H1 (cell line): ENCODE results near the gene ELFN2. TPM values are rescaled to one million over a fixed set of nuclear protein-coding genes. Genes with fewer than 3 reads are reported as not detected.

Experiments used
- CTCF ChIA-PET: fragments of 300-600 bp; sonication (Branson Sonifier 250); formaldehyde crosslinking; loops from one replicate; lab custom pipeline; 2021; ENCODE audit not compliant: partially characterized antibody; lab: Charles Lee
- POLR2A ChIA-PET: fragments of 300-600 bp; sonication (Branson Sonifier 250); formaldehyde crosslinking; loops from one replicate; lab custom pipeline; 2021; ENCODE audit warnings: inconsistent platforms; ENCODE audit not compliant: partially characterized antibody; lab: Charles Lee
- DNase-seq, 2 experiments: peaks; one replicate each; pipeline versions ENCODE4 v3.0.0 to v3.0.0-alpha.2; 2010 to 2022; ENCODE audit warnings: low spot score in 2 of 2, low read depth in 1 of 2, mixed read lengths in 1 of 2
- FAIRE-seq: peaks from 2 replicates; lab custom pipeline; 2011; peaks lifted over from hg19 to GRCh38; lab: Jason Lieb, UNC
- H2AFZ ChIP-seq: 2 replicates; pipeline ENCODE4 v1.8.1; 2012; ENCODE audit warnings: low read length, inconsistent platforms
- H2AK5ac ChIP-seq: 2 replicates; pipeline ENCODE4 v1.6.1; 2013; ENCODE audit warnings: low read depth, low read length
- H2BK120ac ChIP-seq: replicated peaks from 2 replicates; pipeline ENCODE3; 2013; ENCODE audit warnings: low read depth, low read length, inconsistent platforms
- H2BK12ac ChIP-seq: 2 replicates; pipeline ENCODE4 v1.6.1; 2013; ENCODE audit warnings: low read depth, low read length
- H2BK15ac ChIP-seq: 2 replicates; pipeline ENCODE4 v1.6.1; 2013; ENCODE audit warnings: low read length
- H2BK20ac ChIP-seq: 2 replicates; pipeline ENCODE4 v1.6.1; 2013; ENCODE audit warnings: low read length
- H2BK5ac ChIP-seq: 2 replicates; pipeline ENCODE4 v1.6.1; 2013; ENCODE audit warnings: low read depth, low read length
- H3K14ac ChIP-seq: 2 replicates; pipeline ENCODE4 v1.6.1; 2013; ENCODE audit warnings: inconsistent platforms; ENCODE audit not compliant: insufficient read length
- H3K18ac ChIP-seq: 2 replicates; pipeline ENCODE4 v1.6.1; 2013; ENCODE audit warnings: low read length; ENCODE audit errors: extremely low read depth
- H3K23ac ChIP-seq: 2 replicates; pipeline ENCODE4 v1.6.1; 2013; ENCODE audit warnings: inconsistent platforms; ENCODE audit not compliant: insufficient read length
- H3K23me2 ChIP-seq: 2 replicates; pipeline ENCODE4 v1.6.1; 2013; ENCODE audit warnings: low read depth, low read length
- H3K27ac ChIP-seq: 2 replicates; pipeline ENCODE4 v1.6.1; 2011; ENCODE audit warnings: low read depth, low read length, inconsistent platforms
- H3K27me3 ChIP-seq, 4 experiments: replicated peaks in 1 of 4; 1 replicate in 1 of 4; 2 replicates in 3 of 4; pipeline versions ENCODE4 v1.6.1 to v1.8.1; 2011 to 2013; ENCODE audit warnings: low read length in 3 of 4, mild to moderate bottlenecking in 3 of 4, inconsistent platforms in 2 of 4, mixed read lengths in 2 of 4, moderate library complexity in 1 of 4; ENCODE audit not compliant: control insufficient read depth in 3 of 4, insufficient read depth in 3 of 4; ENCODE audit errors: extremely low read depth in 1 of 4
- H3K36me3 ChIP-seq, 4 experiments: 2 replicates each; pipeline versions ENCODE4 v1.6.1 to v1.8.1; 2011 to 2013; ENCODE audit warnings: mild to moderate bottlenecking in 4 of 4, low read length in 3 of 4, moderate library complexity in 2 of 4, control low read depth in 1 of 4, inconsistent platforms in 1 of 4; ENCODE audit not compliant: insufficient read depth in 4 of 4, control insufficient read depth in 2 of 4
- H3K4ac ChIP-seq: replicated peaks from 2 replicates; pipeline ENCODE3; 2013; ENCODE audit warnings: low read length, low read depth, mixed read lengths, inconsistent platforms; ENCODE audit not compliant: insufficient read length
- H3K4me1 ChIP-seq, 4 experiments: replicated peaks in 1 of 4; 1 replicate in 1 of 4; 2 replicates in 3 of 4; pipeline versions ENCODE4 v1.6.1 to v1.8.1; 2011 to 2013; ENCODE audit warnings: low read length in 3 of 4, inconsistent platforms in 2 of 4, mixed read lengths in 1 of 4; ENCODE audit not compliant: insufficient read depth in 4 of 4, control insufficient read depth in 3 of 4
- H3K4me2 ChIP-seq, 2 experiments: 2 replicates each; pipeline versions ENCODE4 v1.6.1 to v1.8.1; 2011 to 2013; ENCODE audit warnings: low read depth in 2 of 2, low read length in 2 of 2, control low read depth in 1 of 2, inconsistent platforms in 1 of 2, mild to moderate bottlenecking in 1 of 2; ENCODE audit not compliant: insufficient read depth in 1 of 2
- H3K4me3 ChIP-seq, 4 experiments: fragments of 200-600, 300-600 bp in 1 of 4; sonication (generic), shearing (Covaris generic), sonication (Bioruptor Twin) in 1 of 4; 2 replicates each; pipeline versions ENCODE4 v1.5.1 to v1.8.1; 2011 to 2016; ENCODE audit warnings: low read length in 4 of 4, low read depth in 3 of 4, control low read depth in 2 of 4, inconsistent platforms in 2 of 4, mild to moderate bottlenecking in 2 of 4, mixed read lengths in 1 of 4, moderate library complexity in 1 of 4; ENCODE audit not compliant: insufficient read depth in 2 of 4; ENCODE audit errors: extremely low read depth in 1 of 4
- H3K56ac ChIP-seq: replicated peaks from 2 replicates; pipeline ENCODE3; 2013; ENCODE audit warnings: low read depth, mild to moderate bottlenecking, mixed read lengths, low read length, inconsistent platforms; ENCODE audit not compliant: insufficient read length
- H3K79me1 ChIP-seq: 2 replicates; pipeline ENCODE4 v1.6.1; 2013; ENCODE audit warnings: low read depth, low read length, control low read depth
- H3K79me2 ChIP-seq, 2 experiments: 2 replicates each; pipeline versions ENCODE4 v1.6.1 to v1.8.1; 2012 to 2013; ENCODE audit warnings: low read length in 2 of 2, mild to moderate bottlenecking in 2 of 2, inconsistent platforms in 1 of 2; ENCODE audit not compliant: insufficient read depth in 2 of 2, control insufficient read depth in 1 of 2
- H3K9ac ChIP-seq, 4 experiments: replicated peaks in 1 of 4; 1 replicate in 1 of 4; 2 replicates in 3 of 4; pipeline versions ENCODE4 v1.6.1 to v1.8.1; 2011 to 2013; ENCODE audit warnings: low read depth in 3 of 4, low read length in 3 of 4, control low read depth in 2 of 4, mild to moderate bottlenecking in 2 of 4, moderate library complexity in 2 of 4, inconsistent platforms in 1 of 4; ENCODE audit errors: extremely low read depth in 1 of 4
- H3K9me3 ChIP-seq, 2 experiments: 2 replicates each; pipeline versions ENCODE4 v1.6.1 to v1.8.1; 2012 to 2013; ENCODE audit warnings: mild to moderate bottlenecking in 2 of 2, moderate library complexity in 2 of 2, control low read depth in 1 of 2, inconsistent platforms in 1 of 2, low read depth in 1 of 2, low read length in 1 of 2, mixed read lengths in 1 of 2; ENCODE audit not compliant: insufficient read depth in 2 of 2
- H4K20me1 ChIP-seq, 2 experiments: replicated peaks in 1 of 2; 2 replicates each; pipeline versions ENCODE3 to v1.8.1; 2011 to 2013; ENCODE audit warnings: inconsistent platforms in 2 of 2, low read length in 2 of 2, mild to moderate bottlenecking in 1 of 2; ENCODE audit not compliant: insufficient read depth in 2 of 2, control insufficient read depth in 1 of 2
- H4K5ac ChIP-seq: 2 replicates; pipeline ENCODE4 v1.6.1; 2013; ENCODE audit warnings: low read length, low read depth, mixed read lengths, inconsistent platforms; ENCODE audit not compliant: insufficient read length
- H4K8ac ChIP-seq: 2 replicates; pipeline ENCODE4 v1.8.0; 2013; ENCODE audit warnings: mild to moderate bottlenecking, moderate library complexity, low read length, inconsistent platforms; ENCODE audit not compliant: insufficient read depth; ENCODE audit errors: extremely low read depth
- H4K91ac ChIP-seq: replicated peaks from 2 replicates; pipeline ENCODE3; 2013; ENCODE audit warnings: low read length, mixed read lengths, inconsistent platforms; ENCODE audit not compliant: insufficient read length
- WGBS, 2 experiments: shearing (Covaris generic) in 1 of 2; methylation state at CpG; one replicate each; pipeline versions ENCODE4 v1.1.6 to v1.1.7; 2013 to 2015; ENCODE audit warnings: low lambda C conversion rate in 2 of 2, mixed read lengths in 2 of 2, inconsistent platforms in 1 of 2, low coverage in 1 of 2, missing lambda C conversion rate in 1 of 2; ENCODE audit not compliant: insufficient replicate concordance in 2 of 2, insufficient coverage in 1 of 2, insufficient read length in 1 of 2; ENCODE audit errors: extremely low coverage in 1 of 2, missing lambda C conversion rate in 1 of 2; 5-methylcytosine and 5-hydroxymethylcytosine counted together
- polyA plus RNA-seq, 7 experiments: library from polyadenylated mRNA; depleted of rRNA in 3 of 7; stranded (reverse) in 5 of 7; unstranded in 2 of 7; fragments of >200 nt in 5 of 7; fragments of 200-250 nt in 2 of 7; gene quantifications; 1 replicate in 5 of 7; 2 replicates in 1 of 7; 4 replicates in 1 of 7; pipeline versions ENCODE4 v1.2.1 to v1.2.3, GENCODE V29; 2011 to 2013; ENCODE audit warnings: missing spikeins in 2 of 7, mixed read lengths in 2 of 7
- total RNA-seq: library from RNA; stranded (reverse); fragmentation: NEBNext Ultra II Directional; extraction: Animal tissue kit (Norgen Biotek cat#: 25700); gene quantifications from 2 replicates; pipeline ENCODE4 v1.2.1, GENCODE V29; 2021
- TF ChIP-seq, protein P1 (sequence below): IDR thresholded peaks from 2 replicates; pipeline ENCODE4 v1.6.1; 2012; ENCODE audit warnings: low read length, inconsistent platforms

ELFN2 gene
- total and polyA plus RNA-seq, 2 of the 8 experiments (the other 6 are each of a cell fraction or from before 2014, with no cell fraction given), result 0.63 to 0.88 TPM

GRCh38 chr22:37449331-37450001 is 22.2 kb upstream of the ELFN2 start:
- Histone ChIP-seq H3K27ac (no peak overlapping the region), H3K4ac (no peak overlapping the region), H2BK120ac (no peak overlapping the region), H2BK5ac (no peak overlapping the region), H4K8ac (no peak overlapping the region; the same call in 1 of the 2 replicates), H2AFZ (no peak overlapping the region), H3K9me3 (no peaks in the 10 kb centered on the region), H3K36me3 (no peaks in the 10 kb centered on the region), H3K4me3 (no peak overlapping the region), H4K20me1 (no peaks in the 10 kb centered on the region), H3K27me3 (peaks cover 0 to 2% (median 0%) of the 10 kb centered on the region in 4 experiments; a peak in 1 of 7 replicates), H3K4me2 (no peak overlapping the region), H4K91ac (peak overlapping the region; percentile 6), H3K23ac (no peak overlapping the region), H3K9ac (no peak overlapping the region), H3K23me2 (no peaks in the 10 kb centered on the region), H3K4me1 (peaks cover 0 to 2% (median 0%) of the 10 kb centered on the region in 4 experiments; a peak in 1 of 7 replicates), H3K18ac (no peak overlapping the region), H2BK15ac (no peak overlapping the region), H3K56ac (no peak overlapping the region), H3K14ac (no peak overlapping the region), H3K79me1 (no peaks in the 10 kb centered on the region), H2BK20ac (no peak overlapping the region), H2BK12ac (no peak overlapping the region), H3K79me2 (no peaks in the 10 kb centered on the region), H2AK5ac (no peak overlapping the region), H4K5ac (no peak overlapping the region)
- no peak for FAIRE-seq
- WGBS, 2 experiments, result 74% methylated on average over 14 of the region's 15 CpGs; no CpG with 5 or more reads in 1 of the 2 experiments
- ChIA-PET POLR2A (no interaction called here), CTCF (interaction anchor here (0.5 to 2.8 kb wide), 19 partner anchors 9 to 204 kb away, joined by 3 to 22 read pairs (median 4); no protein-coding TSS in a partner anchor)
- TF ChIP-seq, protein P1, sequence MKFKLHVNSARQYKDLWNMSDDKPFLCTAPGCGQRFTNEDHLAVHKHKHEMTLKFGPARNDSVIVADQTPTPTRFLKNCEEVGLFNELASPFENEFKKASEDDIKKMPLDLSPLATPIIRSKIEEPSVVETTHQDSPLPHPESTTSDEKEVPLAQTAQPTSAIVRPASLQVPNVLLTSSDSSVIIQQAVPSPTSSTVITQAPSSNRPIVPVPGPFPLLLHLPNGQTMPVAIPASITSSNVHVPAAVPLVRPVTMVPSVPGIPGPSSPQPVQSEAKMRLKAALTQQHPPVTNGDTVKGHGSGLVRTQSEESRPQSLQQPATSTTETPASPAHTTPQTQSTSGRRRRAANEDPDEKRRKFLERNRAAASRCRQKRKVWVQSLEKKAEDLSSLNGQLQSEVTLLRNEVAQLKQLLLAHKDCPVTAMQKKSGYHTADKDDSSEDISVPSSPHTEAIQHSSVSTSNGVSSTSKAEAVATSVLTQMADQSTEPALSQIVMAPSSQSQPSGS, result no peak
- no peak for DNase-seq
